A673 (cell line): ENCODE results near the gene ELFN2.

Source experiments
- EZH2 ChIP-seq: fragments of 200-600 bp; sonication (generic); IDR thresholded peaks from 2 replicates; pipeline ENCODE4 v1.6.1; 2017; ENCODE audit warnings: borderline replicate concordance, low read depth, mild to moderate bottlenecking, mixed read lengths, antibody characterized with exemption, low read length; ENCODE audit not compliant: poor library complexity, severe bottlenecking
- TF ChIP-seq, protein P1 (sequence below): fragments of 300-800, 200-600 bp; sonication (generic); conservative IDR thresholded peaks from 2 replicates; pipeline ENCODE4 v1.5.1; 2017; ENCODE audit warnings: low read depth, mild to moderate bottlenecking, antibody characterized with exemption, low read length, moderate library complexity, mixed read lengths

DNA sequence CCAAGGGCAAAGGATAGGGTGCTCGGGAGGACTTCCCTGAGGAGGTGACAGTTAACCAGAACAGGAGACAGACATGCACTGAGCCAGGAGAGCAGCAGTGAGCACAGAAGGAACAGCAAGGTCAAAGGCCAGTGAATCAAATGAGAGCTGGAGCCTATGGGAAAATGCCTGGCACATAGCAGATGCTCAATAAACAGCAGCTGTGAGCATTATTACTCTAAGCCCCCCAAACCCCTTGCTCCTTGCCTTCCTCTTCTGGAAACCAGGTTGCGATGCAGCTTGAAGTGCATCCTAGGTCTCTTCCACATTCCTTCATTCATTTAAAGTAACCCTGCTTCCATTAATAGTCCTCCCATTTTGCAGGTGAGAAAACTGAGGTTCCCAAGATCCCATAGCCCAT is 13.0 kb downstream of the ELFN2 start:
- TF ChIP-seq, protein P1, sequence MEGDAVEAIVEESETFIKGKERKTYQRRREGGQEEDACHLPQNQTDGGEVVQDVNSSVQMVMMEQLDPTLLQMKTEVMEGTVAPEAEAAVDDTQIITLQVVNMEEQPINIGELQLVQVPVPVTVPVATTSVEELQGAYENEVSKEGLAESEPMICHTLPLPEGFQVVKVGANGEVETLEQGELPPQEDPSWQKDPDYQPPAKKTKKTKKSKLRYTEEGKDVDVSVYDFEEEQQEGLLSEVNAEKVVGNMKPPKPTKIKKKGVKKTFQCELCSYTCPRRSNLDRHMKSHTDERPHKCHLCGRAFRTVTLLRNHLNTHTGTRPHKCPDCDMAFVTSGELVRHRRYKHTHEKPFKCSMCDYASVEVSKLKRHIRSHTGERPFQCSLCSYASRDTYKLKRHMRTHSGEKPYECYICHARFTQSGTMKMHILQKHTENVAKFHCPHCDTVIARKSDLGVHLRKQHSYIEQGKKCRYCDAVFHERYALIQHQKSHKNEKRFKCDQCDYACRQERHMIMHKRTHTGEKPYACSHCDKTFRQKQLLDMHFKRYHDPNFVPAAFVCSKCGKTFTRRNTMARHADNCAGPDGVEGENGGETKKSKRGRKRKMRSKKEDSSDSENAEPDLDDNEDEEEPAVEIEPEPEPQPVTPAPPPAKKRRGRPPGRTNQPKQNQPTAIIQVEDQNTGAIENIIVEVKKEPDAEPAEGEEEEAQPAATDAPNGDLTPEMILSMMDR: no peak
- no peak for TF ChIP-seq EZH2
